GM23338 (cell line): ENCODE results near the gene LCLAT1. TPM values are rescaled to one million over a fixed set of nuclear protein-coding genes. Genes with fewer than 3 reads are reported as not detected.

Experiments used
- ATAC-seq: fragments of 200-7000 bp; cut with Tn5 transposase; 3 replicates; pipeline ENCODE4 v1.9.1; 2020
- DNase-seq: peaks from one replicate; pipeline ENCODE4 v3.0.0-alpha.2; 2015; ENCODE audit warnings: low spot score
- H2AFZ ChIP-seq: fragments of 200-600 bp; sonication (generic); 2 replicates; pipeline ENCODE4 v1.8.0; 2016; ENCODE audit warnings: antibody characterized with exemption, mild to moderate bottlenecking, moderate library complexity
- H3F3A ChIP-seq: fragments of 200-600 bp; sonication (generic); replicated peaks from 2 replicates; pipeline ENCODE4 v1.8.0; 2017; ENCODE audit warnings: antibody characterized with exemption, mixed run types, low read depth
- H3K27ac ChIP-seq: fragments of 200-600 bp; sonication (generic); 2 replicates; pipeline ENCODE4 v1.6.1; 2016; ENCODE audit warnings: low read depth
- H3K27me3 ChIP-seq: fragments of 200-600 bp; sonication (generic); 2 replicates; pipeline ENCODE4 v1.8.0; 2016; ENCODE audit warnings: mild to moderate bottlenecking, mixed run types, moderate library complexity; ENCODE audit not compliant: insufficient read depth
- H3K36me3 ChIP-seq: fragments of 200-600 bp; sonication (generic); 2 replicates; pipeline ENCODE4 v1.8.0; 2016; ENCODE audit warnings: mild to moderate bottlenecking; ENCODE audit not compliant: insufficient read depth
- H3K4me1 ChIP-seq: fragments of 200-600 bp; sonication (generic); 2 replicates; pipeline ENCODE4 v1.8.0; 2016; ENCODE audit warnings: mild to moderate bottlenecking, moderate library complexity; ENCODE audit not compliant: insufficient read depth
- H3K4me2 ChIP-seq: fragments of 200-600 bp; sonication (generic); 2 replicates; pipeline ENCODE4 v1.7.1; 2017; ENCODE audit warnings: mixed run types
- H3K4me3 ChIP-seq: fragments of 200-600 bp; sonication (generic); 2 replicates; pipeline ENCODE4 v1.6.1; 2016; ENCODE audit warnings: mixed run types
- H3K79me2 ChIP-seq: fragments of 200-600 bp; sonication (generic); replicated peaks from 2 replicates; pipeline ENCODE4 v1.8.0; 2017; ENCODE audit warnings: mild to moderate bottlenecking; ENCODE audit not compliant: insufficient read depth
- H3K9me2 ChIP-seq: fragments of 200-600 bp; sonication (generic); 2 replicates; pipeline ENCODE4 v1.8.0; 2017; ENCODE audit not compliant: insufficient read depth
- H4K20me1 ChIP-seq: fragments of 200-600 bp; sonication (generic); replicated peaks from 2 replicates; pipeline ENCODE4 v1.8.0; 2017; ENCODE audit warnings: mild to moderate bottlenecking; ENCODE audit not compliant: insufficient read depth
- H3K27ac Mint-ChIP-seq: 2 replicates; pipeline ENCODE4 v1.8.0; 2020; ENCODE audit warnings: inconsistent platforms, mild to moderate bottlenecking, moderate library complexity, mixed read lengths
- H3K27me3 Mint-ChIP-seq: 3 replicates; pipeline ENCODE4 v1.8.0; 2022; ENCODE audit warnings: low read depth, mild to moderate bottlenecking, moderate library complexity, mixed read lengths, inconsistent platforms; ENCODE audit not compliant: insufficient read depth, poor library complexity
- H3K36me3 Mint-ChIP-seq: 3 replicates; pipeline ENCODE4 v1.8.0; 2021; ENCODE audit warnings: low read depth, mild to moderate bottlenecking, inconsistent platforms, moderate library complexity, mixed read lengths
- H3K4me1 Mint-ChIP-seq: 3 replicates; pipeline ENCODE4 v1.8.0; 2020; ENCODE audit warnings: mild to moderate bottlenecking, inconsistent platforms, mixed read lengths
- H3K4me3 Mint-ChIP-seq: 3 replicates; pipeline ENCODE4 v1.8.0; 2021; ENCODE audit warnings: moderate library complexity, mild to moderate bottlenecking, inconsistent platforms, mixed read lengths
- H3K9me3 Mint-ChIP-seq: 3 replicates; pipeline ENCODE4 v1.8.0; 2020; ENCODE audit warnings: moderate library complexity, mild to moderate bottlenecking, inconsistent platforms, mixed read lengths
- CREB1 ChIP-seq: fragments of 250-450 bp; sonication (Bioruptor Pico); IDR thresholded peaks from 2 replicates; pipeline ENCODE4 v1.5.0; 2020; ENCODE audit warnings: low read depth, mild to moderate bottlenecking, moderate library complexity
- EZH2phosphoT487 ChIP-seq: fragments of 200-600 bp; sonication (generic); IDR thresholded peaks from one replicate; pipeline ENCODE4 v1.8.1; 2018; ENCODE audit warnings: antibody characterized with exemption; ENCODE audit not compliant: unreplicated experiment
- JUNB ChIP-seq: IDR thresholded peaks from one replicate; pipeline ENCODE4 v1.6.1; 2016; ENCODE audit warnings: antibody characterized with exemption; ENCODE audit not compliant: unreplicated experiment
- NANOG ChIP-seq: IDR thresholded peaks from 2 replicates; pipeline ENCODE4 v1.6.1; 2016; ENCODE audit warnings: antibody characterized with exemption, borderline replicate concordance
- POLR2AphosphoS5 ChIP-seq: IDR thresholded peaks from 2 replicates; pipeline ENCODE4 v1.6.1; 2016; ENCODE audit warnings: antibody characterized with exemption, low read depth
- STAT1 ChIP-seq: IDR thresholded peaks from one replicate; pipeline ENCODE4 v1.6.1; 2016; ENCODE audit warnings: antibody characterized with exemption; ENCODE audit not compliant: unreplicated experiment
- ZNF114 ChIP-seq: fragments of 250-450 bp; sonication (Bioruptor Pico); IDR thresholded peaks from 2 replicates; pipeline ENCODE4 v1.5.0; 2020; ENCODE audit warnings: mild to moderate bottlenecking, moderate library complexity
- ZNF331 ChIP-seq: fragments of 250-450 bp; sonication (Bioruptor Pico); IDR thresholded peaks from 2 replicates; pipeline ENCODE4 v1.5.0; 2020; ENCODE audit warnings: low read depth, mild to moderate bottlenecking, moderate library complexity
- polyA plus RNA-seq: library from polyadenylated mRNA; unstranded; fragments of >200 nt; fragmentation: Nextera tagmentation; extraction: Ambion mirVana; gene quantifications from 2 replicates; pipeline ENCODE4 v1.2.1, GENCODE V29; 2016
- total RNA-seq: library from RNA; depleted of rRNA; stranded (reverse); fragments of >200 nt; shearing (Covaris generic); gene quantifications from 2 replicates; pipeline ENCODE4 v1.2.3, GENCODE V29; 2014
- TF ChIP-seq, protein P1 (sequence below): IDR thresholded peaks from 2 replicates; pipeline ENCODE4 v1.6.1; 2016; ENCODE audit warnings: antibody characterized with exemption
- TF ChIP-seq, protein P2 (sequence below), 2 experiments: fragments of 200-600 bp in 1 of 2; sonication (generic) in 1 of 2; conservative IDR thresholded peaks; 2 replicates each; pipeline versions ENCODE4 v1.5.1 to v1.6.1; 2016 to 2017; ENCODE audit warnings: antibody characterized with exemption in 2 of 2, low read depth in 2 of 2, mild to moderate bottlenecking in 2 of 2, moderate library complexity in 1 of 2

The LCLAT1 gene
- total and polyA plus RNA-seq, 2 experiments from 2014 or later: 11.5 to 30.1 TPM

DNA sequence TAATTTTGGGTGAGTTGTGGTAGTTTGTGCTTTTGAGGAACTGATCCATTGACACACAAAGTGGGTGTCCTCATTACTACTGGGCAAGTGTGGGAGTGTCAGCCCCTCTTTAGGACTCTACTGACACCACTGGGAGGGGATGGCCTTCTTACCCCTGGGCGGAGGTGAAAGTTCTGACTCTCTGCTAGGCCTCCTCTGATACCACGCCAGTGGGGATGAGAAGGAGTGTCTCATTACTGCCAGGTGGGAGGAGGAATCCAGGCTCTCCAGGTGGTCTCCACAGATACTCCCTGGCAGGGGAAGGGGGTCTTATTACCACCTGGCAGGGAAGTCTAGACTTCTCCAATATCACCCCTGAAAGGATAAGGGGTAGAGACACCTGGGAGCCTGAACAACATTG lies 9.1 kb downstream of the LCLAT1 start:
- DNase-seq (peak; percentile 21), ATAC-seq (peak; percentile 63)
- no peaks in the 10 kb centered on the region for H3K9me2 ChIP-seq
- peaks cover 48% of the 10 kb centered on the region for H3K4me1 Mint-ChIP-seq
- no peaks in the 10 kb centered on the region for H3K36me3 ChIP-seq
- peaks cover 93% of the 10 kb centered on the region for H3K79me2 ChIP-seq
- TF ChIP-seq POLR2AphosphoS5 (no peak), STAT1 (no peak), JUNB (no peak), ZNF114 (no peak), NANOG (no peak), CREB1 (CRISPR knock-in tag) (no peak), ZNF331 (CRISPR knock-in tag) (no peak)
- TF ChIP-seq, protein P1, sequence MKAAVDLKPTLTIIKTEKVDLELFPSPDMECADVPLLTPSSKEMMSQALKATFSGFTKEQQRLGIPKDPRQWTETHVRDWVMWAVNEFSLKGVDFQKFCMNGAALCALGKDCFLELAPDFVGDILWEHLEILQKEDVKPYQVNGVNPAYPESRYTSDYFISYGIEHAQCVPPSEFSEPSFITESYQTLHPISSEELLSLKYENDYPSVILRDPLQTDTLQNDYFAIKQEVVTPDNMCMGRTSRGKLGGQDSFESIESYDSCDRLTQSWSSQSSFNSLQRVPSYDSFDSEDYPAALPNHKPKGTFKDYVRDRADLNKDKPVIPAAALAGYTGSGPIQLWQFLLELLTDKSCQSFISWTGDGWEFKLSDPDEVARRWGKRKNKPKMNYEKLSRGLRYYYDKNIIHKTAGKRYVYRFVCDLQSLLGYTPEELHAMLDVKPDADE: no peak
- no peak overlapping the region for H2AFZ ChIP-seq
- no peaks in the 10 kb centered on the region for H3F3A ChIP-seq
- H3K4me3 Mint-ChIP-seq: no peak overlapping the region
- H3K36me3 Mint-ChIP-seq: peaks cover 11% of the 10 kb centered on the region; the same call in 2 of the 3 replicates
- H3K9me3 Mint-ChIP-seq: peaks cover 6% of the 10 kb centered on the region; the same call in 2 of the 3 replicates
- no peak overlapping the region for H3K4me3 ChIP-seq
- H4K20me1 ChIP-seq: peaks cover 4% of the 10 kb centered on the region
- H3K4me2 ChIP-seq: peak overlapping the region; percentile 30
- no peaks in the 10 kb centered on the region for H3K27me3 ChIP-seq
- peaks cover 56% of the 10 kb centered on the region for H3K4me1 ChIP-seq
- no peaks in the 10 kb centered on the region for H3K27me3 Mint-ChIP-seq
- H3K27ac ChIP-seq: no peak overlapping the region
- peak overlapping the region; percentile 81; the same call in 1 of the 2 replicates for H3K27ac Mint-ChIP-seq

DNA sequence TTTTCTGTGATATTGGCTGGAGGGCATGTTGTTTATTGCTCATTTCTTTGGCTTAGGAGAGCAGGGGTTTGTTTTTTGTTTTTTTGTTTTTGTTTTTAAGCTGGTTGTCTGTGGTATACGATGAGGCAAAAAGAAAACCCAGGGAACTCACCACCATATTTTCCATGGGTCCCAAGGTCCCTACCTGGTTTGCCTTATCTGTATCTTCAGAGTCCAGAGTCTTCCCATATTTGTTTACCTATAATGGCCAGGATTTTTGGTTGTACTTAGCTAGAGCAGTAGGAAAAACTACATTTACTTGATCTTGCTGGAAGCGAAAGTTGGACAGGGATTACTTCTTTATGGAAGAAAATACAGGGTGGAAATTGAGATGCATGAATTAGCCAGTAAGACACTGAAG lies 9.5 kb downstream of the LCLAT1 start:
- Histone ChIP-seq H3K79me2 (peaks cover 95% of the 10 kb centered on the region), H4K20me1 (peaks cover 4% of the 10 kb centered on the region), H3K27me3 (no peaks in the 10 kb centered on the region), H3K4me1 (peaks cover 56% of the 10 kb centered on the region), H3K27ac (peak overlapping the region; percentile 21; the same call in 1 of the 2 replicates), H3F3A (no peaks in the 10 kb centered on the region), H2AFZ (no peak overlapping the region), H3K36me3 (no peaks in the 10 kb centered on the region), H3K9me2 (no peaks in the 10 kb centered on the region), H3K4me3 (no peak overlapping the region), H3K4me2 (peak overlapping the region; percentile 30)
- TF ChIP-seq ZNF114 (no peak), NANOG (no peak), EZH2phosphoT487 (no peak)
- TF ChIP-seq, protein P1: no peak
- TF ChIP-seq, protein P2, sequence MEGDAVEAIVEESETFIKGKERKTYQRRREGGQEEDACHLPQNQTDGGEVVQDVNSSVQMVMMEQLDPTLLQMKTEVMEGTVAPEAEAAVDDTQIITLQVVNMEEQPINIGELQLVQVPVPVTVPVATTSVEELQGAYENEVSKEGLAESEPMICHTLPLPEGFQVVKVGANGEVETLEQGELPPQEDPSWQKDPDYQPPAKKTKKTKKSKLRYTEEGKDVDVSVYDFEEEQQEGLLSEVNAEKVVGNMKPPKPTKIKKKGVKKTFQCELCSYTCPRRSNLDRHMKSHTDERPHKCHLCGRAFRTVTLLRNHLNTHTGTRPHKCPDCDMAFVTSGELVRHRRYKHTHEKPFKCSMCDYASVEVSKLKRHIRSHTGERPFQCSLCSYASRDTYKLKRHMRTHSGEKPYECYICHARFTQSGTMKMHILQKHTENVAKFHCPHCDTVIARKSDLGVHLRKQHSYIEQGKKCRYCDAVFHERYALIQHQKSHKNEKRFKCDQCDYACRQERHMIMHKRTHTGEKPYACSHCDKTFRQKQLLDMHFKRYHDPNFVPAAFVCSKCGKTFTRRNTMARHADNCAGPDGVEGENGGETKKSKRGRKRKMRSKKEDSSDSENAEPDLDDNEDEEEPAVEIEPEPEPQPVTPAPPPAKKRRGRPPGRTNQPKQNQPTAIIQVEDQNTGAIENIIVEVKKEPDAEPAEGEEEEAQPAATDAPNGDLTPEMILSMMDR (conservative IDR thresholded peaks at IDR 0.05; ENCODE audit: low read depth in 2 of 2): no peak
- no peaks in the 10 kb centered on the region for H3K27me3 Mint-ChIP-seq
- peaks cover 6% of the 10 kb centered on the region; the same call in 2 of the 3 replicates for H3K9me3 Mint-ChIP-seq
- H3K4me3 Mint-ChIP-seq: no peak overlapping the region
- no peak for ATAC-seq
- H3K36me3 Mint-ChIP-seq: peaks cover 14% of the 10 kb centered on the region; the same call in 2 of the 3 replicates
- H3K4me1 Mint-ChIP-seq: peaks cover 48% of the 10 kb centered on the region
- peak overlapping the region; percentile 81; the same call in 1 of the 2 replicates for H3K27ac Mint-ChIP-seq
- DNase-seq: no peak
